Thoracic aorta (tissue), 2 donors: ENCODE results near the gene NPY. TPM values are rescaled to one million over a fixed set of nuclear protein-coding genes. Genes with fewer than 3 reads are reported as not detected.

Experiments used
- ATAC-seq: fragments of 150-250 bp; one replicate; pipeline ENCODE4 v1.8.0; 2017; ENCODE audit warnings: low read depth; ENCODE audit not compliant: insufficient number of reproducible peaks, low FRiP score
- DNase-seq: peaks from one replicate; pipeline ENCODE4 v3.0.0-alpha.2; 2020; ENCODE audit warnings: low spot score
- H3K27ac ChIP-seq, 2 donors: fragments of 200-600 bp; sonication (generic); 1 replicate in 1 of 2; 2 replicates in 1 of 2; pipeline ENCODE4 v1.5.1; 2016; ENCODE audit warnings: mild to moderate bottlenecking in 2 of 2, moderate library complexity in 2 of 2
- H3K27me3 ChIP-seq: fragments of 200-600 bp; sonication (generic); replicated peaks from 2 replicates; pipeline ENCODE4 v1.6.0; 2016; ENCODE audit warnings: mild to moderate bottlenecking; ENCODE audit not compliant: insufficient read depth
- H3K36me3 ChIP-seq: fragments of 200-600 bp; sonication (generic); one replicate; pipeline ENCODE4 v1.5.1; 2016
- H3K4me1 ChIP-seq, 2 donors: fragments of 200-600 bp; sonication (generic); 1 replicate in 1 of 2; 2 replicates in 1 of 2; pipeline versions ENCODE4 v1.5.1 to v1.6.0; 2016; ENCODE audit warnings: low read depth in 2 of 2, mild to moderate bottlenecking in 1 of 2; ENCODE audit not compliant: control insufficient read depth in 1 of 2
- H3K4me3 ChIP-seq: fragments of 200-600 bp; sonication (generic); 2 replicates; pipeline ENCODE4 v1.5.1; 2016; ENCODE audit warnings: mild to moderate bottlenecking
- H3K9me3 ChIP-seq: fragments of 200-600 bp; sonication (generic); 2 replicates; pipeline ENCODE4 v1.5.1; 2016
- CTCF ChIP-seq: fragments of 200-600 bp; sonication (generic); IDR thresholded peaks from one replicate; pipeline ENCODE4 v1.5.1; 2019; ENCODE audit warnings: antibody characterized with exemption
- total RNA-seq, 2 donors: library from RNA; depleted of rRNA; stranded (reverse); fragments of >200 nt; gene quantifications; one replicate each; pipeline versions ENCODE4 v1.1.0 to v1.2.3, GENCODE V29; 2016

The NPY gene
- total RNA-seq, 2 donors from 2014 or later: not detected

GRCh38 chr7:24334627-24335026, 50.6 kb downstream of the NPY start:
- DNase-seq: no peak
- Histone ChIP-seq H3K4me1 (no peaks in the 10 kb centered on the region), H3K27me3 (no peaks in the 10 kb centered on the region), H3K9me3 (no peaks in the 10 kb centered on the region), H3K27ac (no peak overlapping the region), H3K4me3 (no peak overlapping the region), H3K36me3 (no peaks in the 10 kb centered on the region)
- ATAC-seq: no peak
- no peak for TF ChIP-seq CTCF

GRCh38 chr7:24336461-24336860, 52.5 kb downstream of the NPY start:
- no peak overlapping the region for H3K27ac ChIP-seq
- TF ChIP-seq CTCF: no peak
- no peak overlapping the region for H3K4me3 ChIP-seq
- no peak for ATAC-seq
- no peaks in the 10 kb centered on the region for H3K27me3 ChIP-seq
- no peaks in the 10 kb centered on the region for H3K36me3 ChIP-seq
- H3K4me1 ChIP-seq: no peaks in the 10 kb centered on the region
- no peak for DNase-seq
- no peaks in the 10 kb centered on the region for H3K9me3 ChIP-seq

GRCh38 chr7:24337180-24337579, 53.2 kb downstream of the NPY start:
- no peak for TF ChIP-seq CTCF
- no peak overlapping the region for H3K27ac ChIP-seq
- no peaks in the 10 kb centered on the region for H3K36me3 ChIP-seq
- ATAC-seq (no peak), DNase-seq (no peak)
- no peaks in the 10 kb centered on the region for H3K4me1 ChIP-seq
- no peaks in the 10 kb centered on the region for H3K9me3 ChIP-seq
- no peaks in the 10 kb centered on the region for H3K27me3 ChIP-seq
- no peak overlapping the region for H3K4me3 ChIP-seq

- Histone ChIP-seq H3K27ac (no peak overlapping the region), H3K4me3 (no peak overlapping the region), H3K27me3 (no peaks in the 10 kb centered on the region), H3K9me3 (no peaks in the 10 kb centered on the region), H3K36me3 (no peaks in the 10 kb centered on the region), H3K4me1 (no peaks in the 10 kb centered on the region)
- ATAC-seq (no peak), DNase-seq (no peak)
- no peak for TF ChIP-seq CTCF
Measured at GRCh38 chr7:24339575-24339974, 55.6 kb downstream of the NPY start.

- H3K4me1 ChIP-seq: no peaks in the 10 kb centered on the region
- no peaks in the 10 kb centered on the region for H3K36me3 ChIP-seq
- TF ChIP-seq CTCF: no peak
- ATAC-seq (no peak), DNase-seq (no peak)
- no peaks in the 10 kb centered on the region for H3K27me3 ChIP-seq
- no peak overlapping the region for H3K27ac ChIP-seq
- no peaks in the 10 kb centered on the region for H3K9me3 ChIP-seq
- H3K4me3 ChIP-seq: no peak overlapping the region
Measured at GRCh38 chr7:24340727-24341126, 56.7 kb downstream of the NPY start.
